ENCODE data around the gene KMT2A. TPM values are rescaled to one million over a fixed set of nuclear protein-coding genes. Genes with fewer than 3 reads are reported as not detected.
A peak's percentile ranks its signal among the peaks of the same experiment; 100 is the strongest.
"Not testable (repeated sequence)": the region's sequence is repeated elsewhere in the genome, so short reads cannot be mapped to it uniquely, and the experiment has no call there.

Gene KMT2A
- total RNA-seq, 1 donor from 2014 or later = 61.2 TPM

DNA sequence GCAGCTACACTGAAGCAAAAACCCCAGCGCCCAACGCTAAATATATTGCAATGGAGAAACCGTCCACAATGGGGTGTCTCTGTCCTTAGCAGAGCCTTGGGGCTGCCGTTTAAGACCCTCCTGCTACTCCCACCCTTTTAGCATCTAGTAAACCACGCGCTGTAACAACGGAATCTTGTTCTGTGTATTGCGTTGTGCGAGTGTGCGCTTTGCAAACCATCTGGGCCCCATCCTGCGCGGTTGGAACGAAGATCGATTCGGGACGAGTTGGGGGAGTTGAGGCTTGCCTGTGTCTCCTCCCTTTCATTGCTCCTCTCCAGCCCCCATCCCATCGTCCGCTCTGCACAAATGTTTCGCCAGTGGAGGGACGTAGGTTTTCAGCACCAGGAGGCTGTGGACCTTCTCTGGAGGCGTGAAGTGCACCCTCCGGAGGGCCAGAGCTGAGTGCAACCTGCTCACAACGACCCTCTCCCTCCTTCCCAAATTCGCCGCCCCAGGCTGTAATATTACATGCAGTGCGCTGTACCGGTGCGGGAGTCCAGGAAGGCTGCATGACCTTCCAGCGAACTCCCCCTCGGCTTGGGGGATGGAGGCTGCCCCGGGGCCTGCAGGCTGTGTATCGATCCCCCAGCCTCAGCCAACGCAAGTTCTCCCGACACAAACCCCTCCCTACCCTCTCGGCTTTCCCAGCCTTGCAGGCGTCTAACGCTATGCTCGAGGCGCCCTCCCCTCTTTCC, 1.6 kb upstream of the KMT2A start:
- peak; percentile 17 for DNase-seq (ENCODE audit: low spot score)

DNA sequence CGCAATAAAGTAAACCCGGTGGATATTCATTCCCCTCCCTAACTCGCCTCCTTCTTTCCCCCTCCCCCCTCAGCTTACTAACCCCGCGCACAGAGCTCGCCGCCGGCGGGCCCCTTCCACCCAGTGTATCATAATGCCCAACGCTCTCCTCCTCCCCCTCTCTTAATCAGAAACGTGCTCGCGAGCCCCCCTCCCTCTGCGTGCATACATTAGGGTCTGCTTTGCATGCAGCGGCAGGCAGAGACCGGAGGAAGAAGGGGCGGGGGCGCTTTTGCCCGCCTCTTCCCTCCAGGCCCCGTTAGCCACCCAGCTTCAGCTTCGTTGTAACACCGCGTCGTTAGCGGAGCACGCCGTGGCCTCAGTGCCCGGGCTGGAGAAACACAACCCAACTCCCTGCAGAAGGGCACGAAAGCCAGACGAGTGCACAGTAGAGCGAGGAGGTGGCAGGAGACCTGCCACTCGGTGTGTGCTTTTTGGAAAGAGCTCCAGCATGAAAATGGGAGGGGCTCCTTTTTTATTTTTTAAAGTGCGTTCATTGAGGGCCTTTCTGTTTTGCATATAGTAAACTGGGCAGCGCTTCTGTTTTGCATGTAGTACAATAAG, 901 bp upstream of the KMT2A start:
- DNase-seq (ENCODE audit: low spot score) = peak; percentile 24

DNA sequence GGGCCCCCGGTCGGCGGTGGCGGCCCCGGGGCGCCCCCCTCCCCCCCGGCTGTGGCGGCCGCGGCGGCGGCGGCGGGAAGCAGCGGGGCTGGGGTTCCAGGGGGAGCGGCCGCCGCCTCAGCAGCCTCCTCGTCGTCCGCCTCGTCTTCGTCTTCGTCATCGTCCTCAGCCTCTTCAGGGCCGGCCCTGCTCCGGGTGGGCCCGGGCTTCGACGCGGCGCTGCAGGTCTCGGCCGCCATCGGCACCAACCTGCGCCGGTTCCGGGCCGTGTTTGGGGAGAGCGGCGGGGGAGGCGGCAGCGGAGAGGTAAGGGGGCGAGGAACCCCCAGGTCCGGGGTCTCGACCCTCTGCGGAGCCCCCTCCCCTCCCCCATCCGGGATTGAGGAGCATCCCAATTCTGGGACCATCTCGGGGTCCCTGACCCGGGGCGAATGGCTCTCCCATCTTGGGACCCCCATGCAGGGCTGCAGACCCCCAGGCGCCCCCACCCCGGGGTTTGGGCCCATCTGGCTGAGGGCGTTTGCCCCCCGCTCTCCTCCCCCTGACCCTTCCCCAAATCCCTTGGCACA, 431 bp downstream of the KMT2A start:
- DNase-seq (ENCODE audit: low spot score) = peak; percentile 14

DNA sequence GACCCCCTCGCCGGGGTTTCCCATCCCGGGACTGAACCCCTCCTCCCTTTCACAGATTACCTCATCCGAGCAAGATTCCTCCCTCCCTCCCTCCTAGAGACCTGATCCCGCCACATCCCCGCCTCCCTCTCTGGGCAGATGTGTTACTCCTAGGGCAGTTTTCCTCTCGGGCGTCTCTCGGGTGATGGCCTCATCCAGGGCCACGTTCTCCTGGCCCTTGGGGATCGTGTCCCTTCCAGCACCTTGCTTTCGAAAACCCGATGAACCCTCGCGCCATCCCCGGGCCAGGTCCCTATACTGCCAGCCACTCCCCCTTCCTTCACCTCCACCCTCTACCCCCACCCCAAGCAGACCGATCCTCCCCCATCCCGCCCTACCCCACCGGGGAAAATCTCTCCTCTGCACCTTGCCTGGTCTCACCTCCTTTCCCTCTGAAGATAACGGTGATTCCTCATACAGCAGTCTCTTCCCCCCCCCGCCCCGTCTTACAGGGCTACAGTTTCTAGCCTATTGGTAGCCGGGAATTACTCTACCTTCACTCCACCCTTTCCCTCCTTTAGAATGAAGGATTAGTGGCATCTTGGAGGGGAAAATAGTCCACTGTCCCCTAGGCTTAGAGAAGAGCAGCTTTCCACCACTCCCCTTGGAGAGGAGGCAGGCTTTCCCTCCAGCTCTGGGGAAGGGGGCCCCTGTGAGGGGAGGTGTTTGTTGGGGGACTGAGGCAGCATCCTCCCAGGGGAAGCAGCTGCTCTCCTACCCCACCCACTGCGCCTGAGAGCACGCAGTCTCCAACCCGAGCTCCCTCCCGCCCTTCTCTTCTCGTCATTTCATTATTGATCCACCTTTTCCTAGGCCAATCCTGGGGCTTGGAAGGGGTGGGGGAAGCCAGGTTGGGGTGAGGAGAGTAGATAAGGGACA, 1.2 kb downstream of the KMT2A start:
- peak; percentile 62 for DNase-seq (ENCODE audit: low spot score)

DNA sequence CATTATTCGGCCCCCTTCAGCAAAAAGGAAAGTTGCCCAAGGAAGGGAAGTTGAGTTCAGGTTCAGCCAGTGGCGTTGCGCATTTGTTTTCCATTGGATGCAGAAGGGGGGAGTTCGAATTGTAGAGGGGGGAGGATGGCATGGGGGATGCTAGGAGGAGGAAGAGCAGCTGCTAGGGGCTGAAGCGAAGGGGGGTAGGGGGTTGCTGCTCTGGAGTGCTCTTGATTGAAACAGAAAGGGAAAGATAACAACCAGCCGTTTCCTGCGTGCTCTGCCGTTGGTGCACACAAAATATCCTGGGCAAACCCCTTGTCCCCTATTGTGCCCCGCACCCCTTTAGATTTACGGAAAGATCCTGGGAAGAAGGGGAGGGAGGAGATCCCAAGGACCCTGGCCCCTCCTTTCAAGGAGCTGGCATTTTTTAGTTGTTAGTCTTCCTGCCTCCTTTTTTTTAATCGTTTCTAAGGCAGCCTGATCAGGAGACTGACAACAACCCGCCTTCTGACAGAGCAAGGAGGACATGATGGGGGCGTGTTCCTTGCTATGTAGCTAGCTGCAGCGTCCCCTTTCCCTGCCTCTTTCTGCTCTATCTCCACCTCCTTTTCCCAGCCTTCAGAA, 2.1 kb downstream of the KMT2A start:
- peak; percentile 36 for DNase-seq (ENCODE audit: low spot score)

DNA sequence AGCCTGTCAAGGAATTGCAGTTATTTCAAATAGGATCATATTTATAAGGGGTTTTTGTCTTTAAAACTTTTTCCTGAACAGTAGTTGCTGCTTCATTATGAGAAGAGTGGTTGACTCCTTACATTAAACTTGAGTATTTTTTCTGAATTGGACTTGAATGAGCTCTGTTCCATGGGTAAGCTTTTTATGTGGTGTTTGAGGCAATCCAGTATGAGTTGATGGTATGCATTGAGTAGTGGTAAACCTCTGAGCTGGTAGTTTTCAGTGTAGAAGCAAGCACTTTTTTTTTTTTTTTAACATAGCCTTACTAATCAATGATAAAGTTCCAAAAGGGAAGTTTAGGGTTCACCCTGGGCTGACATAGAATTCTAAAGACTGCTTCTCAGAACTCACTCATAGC, 3.4 kb downstream of the KMT2A start:
- no peak for DNase-seq (ENCODE audit: low spot score)

DNA sequence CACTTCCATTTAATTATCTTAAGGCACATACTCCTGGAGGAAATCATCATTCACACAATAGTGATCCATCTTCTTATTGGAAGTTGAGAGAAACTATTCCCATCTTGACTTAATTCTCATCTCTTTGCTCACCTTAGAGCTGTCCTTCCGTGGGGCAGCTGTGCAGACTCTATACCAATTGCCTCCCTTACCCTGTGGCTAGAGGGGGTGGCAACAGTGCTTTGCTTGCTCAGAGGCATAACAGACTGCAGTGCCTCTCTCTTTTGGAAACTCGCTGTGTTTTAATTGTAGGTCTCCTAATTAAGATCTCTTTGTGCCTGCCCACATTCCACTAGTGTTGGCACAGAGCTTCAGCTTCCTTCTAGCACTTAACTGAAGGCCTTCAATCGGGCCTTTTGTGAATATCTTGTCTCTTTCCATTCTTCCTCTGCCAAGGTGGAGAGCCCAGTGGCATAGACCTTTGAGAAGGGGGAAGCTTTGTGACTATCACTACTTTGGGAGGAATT, 5.5 kb downstream of the KMT2A start:
- DNase-seq (ENCODE audit: low spot score) = no peak

DNA sequence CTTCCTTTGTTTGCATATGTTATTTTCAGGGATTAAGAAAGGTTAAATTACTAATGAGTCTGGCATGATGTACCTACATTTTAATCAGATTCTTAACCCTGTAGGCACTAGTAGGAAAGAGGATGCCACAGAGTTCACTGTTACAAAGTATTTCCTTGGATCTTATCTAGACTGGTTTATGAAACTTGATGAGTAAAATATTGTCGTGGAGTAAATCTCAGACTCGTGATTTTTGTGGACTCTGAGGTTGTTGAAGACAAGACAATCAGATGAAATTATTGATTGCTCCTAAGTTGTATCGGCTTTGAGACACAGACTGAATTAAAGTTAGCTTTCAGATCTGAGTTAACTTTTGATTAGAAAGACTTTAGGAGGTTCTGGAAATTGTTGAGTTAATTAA, 6.0 kb downstream of the KMT2A start:
- no peak for DNase-seq (ENCODE audit: low spot score)

DNA sequence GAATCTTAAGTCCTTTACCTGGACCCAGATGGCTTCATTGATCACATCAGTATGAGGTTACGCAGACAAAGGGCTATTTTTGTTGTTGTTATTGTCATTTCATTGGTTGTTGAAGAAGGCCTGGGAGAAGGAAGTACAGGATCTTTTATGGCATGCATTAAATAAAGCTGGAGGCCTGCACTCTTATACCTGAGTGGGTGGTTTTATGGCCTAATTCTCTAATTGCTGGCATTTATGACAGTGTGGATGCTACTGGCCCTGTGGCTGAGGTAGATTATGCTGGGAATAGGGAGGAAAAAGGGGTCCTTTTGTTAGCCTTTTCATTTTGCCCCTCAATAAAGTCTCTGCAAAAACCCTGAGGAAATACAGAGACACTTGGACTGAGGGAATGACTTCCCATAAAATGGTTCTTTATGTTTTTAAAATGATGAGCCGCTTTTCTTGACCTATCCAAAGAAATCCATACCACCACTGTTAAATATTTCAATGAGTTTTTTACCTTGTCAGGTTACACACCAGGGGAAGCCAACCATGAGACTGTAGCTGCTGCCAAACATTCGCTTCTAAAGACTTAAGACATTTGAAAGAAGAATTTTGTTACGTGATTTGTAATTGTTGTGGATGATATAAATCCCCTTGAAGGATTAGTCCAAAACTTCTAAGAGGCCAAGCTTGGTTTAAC, 6.8 kb downstream of the KMT2A start:
- DNase-seq (ENCODE audit: low spot score) = no peak

DNA sequence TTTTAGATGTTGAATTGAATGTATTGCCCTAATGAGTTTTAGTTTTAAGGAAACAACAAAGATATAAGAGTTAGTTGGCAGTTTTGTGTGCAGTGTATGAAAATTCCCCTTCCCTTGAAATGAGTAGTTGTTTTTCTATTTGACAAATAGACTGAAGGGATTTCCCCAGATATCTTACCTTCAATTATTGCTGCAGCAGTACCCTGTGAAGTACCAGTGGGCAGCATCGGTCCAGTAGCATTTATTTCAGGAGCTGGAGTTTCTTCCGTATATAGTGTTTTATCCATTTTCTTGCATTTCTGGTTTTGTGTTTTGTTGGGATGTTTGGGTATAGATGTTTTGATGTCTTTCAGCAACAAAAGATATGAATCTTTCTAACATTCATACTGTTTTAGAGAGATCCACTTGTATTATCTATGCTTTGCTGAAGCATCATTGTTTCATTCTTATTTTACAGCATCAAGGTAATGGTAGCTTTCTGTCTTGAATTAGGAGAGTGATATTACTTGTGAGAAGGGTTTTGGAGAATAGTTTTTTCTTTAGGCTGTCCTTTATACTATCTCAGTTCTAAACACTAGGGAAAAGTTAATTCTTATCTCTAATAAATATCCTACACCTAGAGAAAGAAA, 7.4 kb downstream of the KMT2A start:
- no peak for DNase-seq (ENCODE audit: low spot score)

DNA sequence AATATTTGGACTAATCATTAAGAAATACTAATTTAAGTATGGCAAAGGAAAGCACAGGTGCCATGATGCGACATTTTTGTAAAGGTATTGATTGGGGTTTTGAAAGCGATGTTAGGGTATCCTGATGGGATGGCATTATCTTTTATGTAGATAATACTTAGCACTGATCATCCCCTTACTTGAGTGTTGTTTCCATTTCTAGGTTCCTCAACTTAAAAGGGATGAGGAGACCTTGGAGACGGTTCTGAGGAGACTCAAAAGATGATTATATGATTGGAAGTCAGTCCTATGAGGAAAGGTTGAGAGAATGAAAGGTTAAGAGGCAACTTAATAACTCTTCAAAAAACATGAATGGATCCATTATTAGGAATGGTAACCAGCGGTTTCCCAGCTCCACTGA, 11.1 kb downstream of the KMT2A start:
- no peak for DNase-seq (ENCODE audit: low spot score)

DNA sequence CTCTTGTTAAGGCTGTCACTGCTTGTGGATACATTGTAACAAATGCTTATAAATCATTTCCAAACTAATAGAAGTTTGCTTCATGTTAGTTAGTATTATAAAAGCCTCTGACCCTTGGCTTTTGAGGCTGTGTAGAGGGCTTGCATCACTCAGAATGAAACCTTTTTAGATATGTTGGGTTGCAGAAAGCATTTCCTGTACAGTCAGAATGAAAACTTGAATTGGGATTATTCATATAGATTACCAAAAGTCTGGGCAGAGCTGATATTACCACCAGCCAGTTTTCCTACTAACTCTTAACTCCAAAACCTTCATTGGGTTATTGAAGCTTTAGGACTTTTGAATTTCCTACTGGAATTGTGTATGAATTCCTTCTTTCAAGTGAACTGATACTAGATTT, 12.0 kb downstream of the KMT2A start:
- DNase-seq (ENCODE audit: low spot score) = no peak

DNA sequence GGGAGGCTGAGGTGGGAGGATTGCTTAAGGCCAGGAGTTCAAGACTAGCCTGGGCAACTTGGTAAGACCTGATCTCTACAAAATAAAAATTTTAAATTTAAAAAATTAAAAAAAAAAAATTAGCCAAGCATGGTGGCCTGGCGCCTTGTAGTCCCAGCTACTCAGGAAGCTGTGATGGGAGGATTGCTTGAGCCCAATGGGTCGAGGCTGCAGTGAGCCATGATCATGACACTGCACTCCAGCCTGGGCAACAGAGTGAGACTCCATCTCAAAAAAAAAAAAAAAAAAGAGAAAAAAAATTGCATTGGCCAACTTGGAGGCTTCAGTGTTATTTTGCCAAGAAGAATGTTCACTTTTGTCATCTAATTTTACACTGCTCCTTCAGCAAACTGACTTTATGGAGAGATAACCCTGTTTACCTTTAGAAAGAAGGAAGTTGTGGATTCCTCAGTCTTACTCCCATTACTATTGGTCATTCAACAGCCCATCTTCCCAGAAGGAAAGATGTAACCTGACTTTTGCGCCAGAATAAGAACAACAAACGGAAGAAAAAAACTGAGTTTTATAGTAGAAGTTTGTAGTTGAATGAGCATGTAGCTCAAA, 13.1 kb downstream of the KMT2A start:
- DNase-seq (ENCODE audit: low spot score) = no peak

DNA sequence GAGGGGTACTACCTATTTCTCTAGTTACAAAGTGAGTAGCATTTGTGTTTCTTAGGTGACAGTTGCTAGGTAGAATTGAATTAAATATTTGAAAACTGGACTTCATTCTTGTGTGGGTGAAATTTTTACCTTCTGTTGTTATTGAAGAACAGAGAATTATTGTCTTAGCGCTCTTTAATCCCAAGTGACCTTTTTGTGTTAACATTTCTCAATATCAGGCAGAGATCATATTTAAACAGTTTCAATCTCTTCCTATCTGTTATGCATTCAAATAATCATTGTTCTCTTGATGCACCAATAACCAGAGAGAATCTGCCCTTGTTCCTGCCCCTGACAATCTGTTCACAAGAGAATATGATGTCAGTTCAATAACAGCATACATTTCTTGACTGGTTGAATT, 14.2 kb downstream of the KMT2A start:
- DNase-seq (ENCODE audit: low spot score) = no peak

DNA sequence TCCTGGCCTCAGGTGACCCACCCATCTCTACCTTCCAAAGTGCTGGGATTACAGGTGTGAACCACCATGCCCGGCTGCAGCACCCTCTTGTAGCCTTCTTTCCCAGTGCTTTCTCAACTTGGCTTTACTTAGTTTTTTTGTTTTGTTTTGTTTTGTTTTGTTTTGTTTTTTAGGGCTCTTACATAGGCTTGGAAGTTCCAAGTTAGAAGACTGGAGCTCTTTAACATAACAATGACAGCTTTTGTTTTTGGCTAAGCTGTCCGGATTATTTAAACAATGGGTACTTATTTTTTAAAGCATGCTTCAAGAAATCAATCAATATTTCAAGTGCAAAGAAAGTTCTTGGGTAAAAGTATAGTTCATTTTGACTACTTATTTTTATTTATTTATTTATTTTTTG, 25.9 kb downstream of the KMT2A start:
- DNase-seq (ENCODE audit: low spot score) = no peak

DNA sequence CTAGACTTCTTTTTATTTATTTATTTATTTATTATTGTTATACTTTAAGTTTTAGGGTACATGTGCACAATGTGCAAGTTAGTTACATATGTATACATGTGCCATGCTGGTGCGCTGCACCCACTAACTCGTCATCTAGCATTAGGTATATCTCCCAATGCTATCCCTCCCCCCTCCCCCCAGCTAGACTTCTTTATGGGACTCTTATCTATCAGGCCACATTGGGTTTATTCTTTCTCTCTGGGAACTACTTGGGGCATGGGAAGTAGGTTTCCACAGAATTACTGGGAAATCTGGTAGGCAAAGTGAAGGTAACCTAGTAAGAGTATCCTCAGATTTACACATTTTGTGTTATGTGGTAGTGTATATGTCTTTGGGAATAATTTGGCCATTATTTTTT, 32.7 kb downstream of the KMT2A start:
- not testable (repeated sequence) for DNase-seq (ENCODE audit: low spot score)

DNA sequence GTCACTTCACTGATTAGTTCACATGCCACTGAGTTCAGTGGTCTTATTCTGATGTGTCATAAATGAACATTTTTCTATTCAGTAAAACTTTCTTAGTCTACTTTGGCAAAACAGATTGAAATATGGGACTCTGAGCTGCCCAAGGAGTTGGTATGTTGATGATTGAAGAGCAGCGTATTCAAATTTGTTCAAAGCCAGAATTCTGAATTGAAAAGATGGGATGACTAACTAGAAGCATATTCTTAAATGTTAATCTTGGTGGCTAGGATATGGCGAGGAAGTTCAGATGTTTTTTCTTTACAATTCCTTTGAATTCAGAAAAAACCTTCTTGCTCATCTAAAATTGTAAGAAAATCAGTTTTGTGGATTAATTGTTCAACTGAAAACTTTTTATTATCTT, 34.7 kb downstream of the KMT2A start:
- no peak for DNase-seq (ENCODE audit: low spot score)

DNA sequence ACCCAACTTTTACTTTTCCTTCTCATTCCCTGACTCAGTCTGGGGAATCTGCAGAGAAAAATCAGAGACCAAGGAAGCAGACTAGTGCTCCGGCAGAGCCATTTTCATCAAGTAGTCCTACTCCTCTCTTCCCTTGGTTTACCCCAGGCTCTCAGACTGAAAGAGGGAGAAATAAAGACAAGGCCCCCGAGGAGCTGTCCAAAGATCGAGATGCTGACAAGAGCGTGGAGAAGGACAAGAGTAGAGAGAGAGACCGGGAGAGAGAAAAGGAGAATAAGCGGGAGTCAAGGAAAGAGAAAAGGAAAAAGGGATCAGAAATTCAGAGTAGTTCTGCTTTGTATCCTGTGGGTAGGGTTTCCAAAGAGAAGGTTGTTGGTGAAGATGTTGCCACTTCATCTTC, 37.2 kb downstream of the KMT2A start:
- no peak for DNase-seq (ENCODE audit: low spot score)

DNA sequence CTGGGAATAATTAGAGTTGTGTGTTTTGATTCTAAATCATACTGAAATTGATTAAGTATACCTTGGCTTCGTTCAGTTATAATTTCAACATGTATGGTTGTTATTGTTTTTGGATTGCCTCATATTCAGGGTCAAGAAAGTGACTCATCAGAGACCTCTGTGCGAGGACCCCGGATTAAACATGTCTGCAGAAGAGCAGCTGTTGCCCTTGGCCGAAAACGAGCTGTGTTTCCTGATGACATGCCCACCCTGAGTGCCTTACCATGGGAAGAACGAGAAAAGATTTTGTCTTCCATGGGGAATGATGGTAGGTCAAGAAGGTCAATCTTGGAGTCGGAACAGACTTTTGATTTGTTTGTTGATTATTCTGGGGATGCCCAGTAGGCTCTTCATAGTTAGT, 40.4 kb downstream of the KMT2A start:
- DNase-seq (ENCODE audit: low spot score) = no peak

DNA sequence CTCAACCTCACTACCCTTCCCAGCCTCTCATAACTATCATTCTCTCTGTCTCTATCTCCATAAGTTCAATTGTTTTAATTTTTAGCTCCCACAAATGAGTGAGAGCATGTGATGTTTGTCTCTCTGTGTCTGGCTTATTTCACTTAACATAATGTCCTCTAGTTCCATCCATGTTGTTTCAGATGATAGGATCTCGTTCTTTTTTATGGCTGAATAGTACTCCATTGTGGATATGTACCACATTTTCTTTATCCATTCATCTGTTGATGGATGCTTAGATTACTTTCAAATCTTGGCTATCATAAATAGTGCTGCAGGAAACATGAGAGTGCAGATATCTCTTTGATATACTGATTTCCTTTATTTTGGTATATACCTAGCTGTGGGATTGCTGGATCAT, 44.9 kb downstream of the KMT2A start:
- DNase-seq (ENCODE audit: low spot score) = not testable (repeated sequence)
